Measurements from ENCODE around the gene SDR42E2.
"Not testable (repeated sequence)": the region's sequence is repeated elsewhere in the genome, so short reads cannot be mapped to it uniquely, and the experiment has no call there.

The SDR42E2 gene

DNA sequence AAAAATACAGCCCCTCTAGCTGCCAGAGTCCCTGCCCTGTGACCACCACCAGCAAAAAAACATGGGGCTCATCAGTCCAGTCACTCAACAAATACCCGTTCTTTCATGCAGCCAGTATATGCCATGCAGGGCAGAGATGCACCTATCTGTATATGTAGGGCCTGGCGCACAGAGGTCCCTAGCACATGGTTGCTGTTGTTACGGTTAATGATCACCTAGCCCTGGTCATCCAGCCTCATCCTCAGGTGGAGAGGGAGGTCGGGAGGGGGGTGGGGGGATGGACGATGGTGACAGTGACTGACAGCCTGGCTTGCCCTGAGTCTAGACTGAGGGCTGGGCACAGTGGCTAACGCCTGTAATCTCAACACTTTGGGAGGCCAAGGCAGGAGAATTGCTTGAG, 1.5 kb downstream of the SDR42E2 start:
- DNase-seq: no peak

DNA sequence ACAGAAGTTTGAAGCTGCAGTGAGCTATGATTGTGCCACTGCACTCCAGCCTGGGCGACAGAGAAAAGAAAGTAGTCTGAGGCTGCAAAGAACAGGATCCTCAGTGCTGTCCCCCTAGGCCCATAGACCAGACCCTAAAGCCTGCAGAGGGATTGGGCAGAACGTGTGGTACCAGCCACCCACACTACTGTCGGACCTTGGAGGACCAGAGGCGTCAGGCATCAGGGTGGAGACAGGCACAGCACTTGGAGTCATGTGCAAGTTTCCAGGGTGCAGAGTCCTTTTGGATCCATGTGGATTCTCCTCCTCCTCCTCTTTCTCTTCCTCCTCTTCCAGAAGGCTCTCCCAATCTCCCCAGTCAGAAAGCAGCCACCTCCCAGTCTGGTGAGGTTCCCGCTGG, 2.2 kb downstream of the SDR42E2 start:
- DNase-seq: no peak

- no peak for DNase-seq
These were observed 3.4 kb downstream of the SDR42E2 start for GRCh38 chr16:22165508-22166285.

- DNase-seq: no peak
These were observed 9.6 kb downstream of the SDR42E2 start for GRCh38 chr16:22171953-22172352.

DNA sequence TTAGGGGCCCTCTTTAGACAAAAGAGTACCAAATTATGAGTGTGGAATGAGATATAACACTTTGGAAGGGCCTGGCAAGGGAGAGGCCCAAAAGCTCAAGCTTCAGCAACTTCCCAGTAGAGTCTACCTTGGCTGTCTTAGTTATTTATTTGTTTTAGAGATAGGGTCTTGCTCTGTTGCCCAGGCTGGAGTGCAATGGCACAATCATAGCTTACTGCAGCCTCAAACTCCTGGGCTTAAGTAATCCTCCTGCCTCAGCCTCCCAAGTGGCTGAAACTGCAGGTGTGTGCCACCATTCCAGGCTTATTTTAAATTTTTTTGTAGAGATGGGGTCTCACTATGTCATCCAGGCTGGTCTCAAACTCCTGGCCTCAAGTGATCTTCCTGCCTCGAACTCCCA, 10.3 kb downstream of the SDR42E2 start:
- not testable (repeated sequence) for DNase-seq

DNA sequence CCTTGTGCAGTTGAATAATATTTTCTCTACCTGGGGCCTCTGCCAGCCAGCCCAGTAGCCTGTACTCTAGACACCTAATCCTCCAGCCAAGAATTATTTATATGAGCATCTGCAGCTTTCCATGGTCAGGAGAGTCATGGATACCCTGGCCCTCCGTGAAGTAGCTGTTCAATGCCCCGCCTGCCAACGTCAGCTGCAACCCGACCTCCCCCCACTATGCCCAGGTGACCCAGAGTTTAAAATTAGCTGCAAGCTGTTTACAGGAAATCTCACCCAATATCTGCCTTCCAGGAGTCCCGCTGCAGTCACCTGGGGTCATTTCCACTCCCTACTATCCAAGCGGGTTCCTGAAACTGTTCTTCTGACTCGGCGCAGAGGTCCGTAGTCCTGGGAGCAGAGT, 12.3 kb downstream of the SDR42E2 start:
- DNase-seq: no peak

DNA sequence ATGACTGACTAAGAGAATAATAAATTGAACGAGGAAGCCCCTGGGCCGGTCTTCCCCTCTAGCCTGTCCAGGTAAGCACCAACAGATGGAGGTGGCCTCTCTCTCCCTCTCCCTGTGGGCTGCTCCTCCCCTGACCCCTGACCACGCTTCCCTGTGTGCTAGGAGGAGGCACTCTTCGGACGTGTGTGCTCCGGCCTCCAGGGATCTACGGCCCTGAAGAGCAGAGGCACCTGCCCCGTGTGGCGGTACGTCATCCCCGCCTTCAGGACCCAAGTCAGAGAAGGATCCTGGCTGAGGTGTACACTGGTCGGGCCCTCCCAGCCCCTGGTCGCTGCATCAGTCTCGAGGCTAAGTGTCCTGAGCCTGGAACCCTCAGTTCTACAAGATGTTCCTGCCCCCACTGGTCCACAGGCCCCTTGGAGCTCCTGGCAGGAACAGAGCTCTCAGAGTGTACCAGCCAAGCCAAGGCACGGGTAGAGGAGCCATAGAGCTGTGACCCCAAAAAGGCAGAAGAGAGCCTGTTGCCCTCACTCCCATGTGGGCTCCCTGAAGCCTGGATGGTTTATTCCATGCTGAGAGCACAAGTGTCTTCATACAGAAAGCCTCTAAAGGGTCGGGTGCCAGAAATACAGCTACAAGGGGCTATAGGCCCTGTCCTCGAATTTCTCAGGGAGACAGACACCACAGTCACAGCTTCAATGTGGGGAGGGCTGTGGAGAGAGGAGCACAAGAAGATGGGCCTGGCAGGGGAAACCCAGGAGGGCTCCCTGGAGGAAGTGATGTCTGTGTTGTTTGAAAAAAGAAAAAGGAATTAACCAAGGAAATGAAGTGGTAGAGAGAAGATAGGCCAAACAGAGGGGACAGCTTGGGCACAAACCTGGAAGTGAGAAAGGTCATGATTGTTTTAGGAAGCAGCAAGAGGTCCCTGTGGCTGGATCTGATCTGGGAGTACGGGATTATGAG, 15.9 kb downstream of the SDR42E2 start:
- no peak for DNase-seq

- DNase-seq: no peak
These were observed 19.1 kb downstream of the SDR42E2 start for GRCh38 chr16:22181426-22181825.

- no peak for DNase-seq
These were observed 19.5 kb downstream of the SDR42E2 start for GRCh38 chr16:22181843-22182242.

DNA sequence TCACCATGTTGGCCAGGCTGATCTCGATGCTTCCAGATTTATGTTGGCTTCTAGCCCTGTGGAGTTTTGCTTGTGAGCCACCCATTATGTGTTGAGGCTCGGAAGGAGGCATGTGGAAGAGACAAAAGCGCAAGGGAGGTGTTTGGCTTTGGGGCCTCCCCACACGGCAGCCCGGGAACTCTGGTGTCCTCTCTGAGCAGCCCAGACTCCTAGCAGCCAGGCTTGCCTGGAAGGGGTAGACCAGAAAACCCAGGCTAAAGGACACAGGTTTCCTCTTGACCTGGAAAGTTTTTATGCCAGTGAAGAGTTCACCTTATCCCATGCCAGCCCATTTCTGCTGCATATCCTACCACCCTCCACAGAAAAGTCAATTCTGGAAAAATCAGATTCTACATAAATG, 21.0 kb downstream of the SDR42E2 start:
- no peak for DNase-seq

GRCh38 chr16:22183901-22184614, 21.8 kb downstream of the SDR42E2 start:
- DNase-seq: no peak

DNA sequence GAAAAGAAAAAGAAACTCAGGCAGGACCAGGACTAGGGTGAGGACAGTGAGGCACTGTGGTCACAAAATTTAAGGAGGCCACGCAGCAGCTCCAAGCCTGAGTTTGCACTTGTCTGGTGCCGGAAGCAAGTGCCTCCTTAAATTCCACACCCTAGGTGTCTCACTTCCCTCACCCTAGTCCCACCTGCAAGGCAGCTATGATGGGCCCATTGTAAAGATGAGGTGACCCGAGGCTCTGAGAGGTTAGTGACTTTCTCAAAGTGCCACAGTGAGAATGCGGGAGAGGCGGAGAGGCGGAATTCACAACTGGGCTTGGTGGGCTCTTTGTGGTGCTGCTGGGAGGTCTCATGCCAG, 22.3 kb downstream of the SDR42E2 start:
- DNase-seq: no peak

DNA sequence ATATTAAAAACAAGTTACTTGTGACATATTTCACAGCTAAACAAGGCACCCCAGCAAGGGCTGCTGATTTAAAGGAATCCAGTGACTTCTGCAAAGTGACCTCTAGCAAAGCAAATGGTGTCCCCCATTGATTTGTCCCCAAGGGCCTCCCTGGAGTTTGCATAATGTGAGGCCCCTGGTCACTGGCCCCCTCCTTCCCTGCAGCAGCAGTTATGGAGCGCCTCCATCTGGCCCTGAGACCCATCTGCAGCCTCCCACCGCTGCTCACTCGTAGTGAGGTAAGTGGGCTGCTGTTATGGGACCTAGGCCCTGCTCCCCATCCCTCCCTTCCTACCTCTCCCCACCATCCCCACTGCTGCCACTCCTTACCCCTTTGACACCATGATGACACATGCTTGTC, 24.2 kb downstream of the SDR42E2 start:
- DNase-seq: no peak

- DNase-seq: no peak
These were observed 25.9 kb downstream of the SDR42E2 start for GRCh38 chr16:22188267-22188594.

GRCh38 chr16:22188595-22189442, 26.5 kb downstream of the SDR42E2 start:
- DNase-seq: peak; percentile 56

DNA sequence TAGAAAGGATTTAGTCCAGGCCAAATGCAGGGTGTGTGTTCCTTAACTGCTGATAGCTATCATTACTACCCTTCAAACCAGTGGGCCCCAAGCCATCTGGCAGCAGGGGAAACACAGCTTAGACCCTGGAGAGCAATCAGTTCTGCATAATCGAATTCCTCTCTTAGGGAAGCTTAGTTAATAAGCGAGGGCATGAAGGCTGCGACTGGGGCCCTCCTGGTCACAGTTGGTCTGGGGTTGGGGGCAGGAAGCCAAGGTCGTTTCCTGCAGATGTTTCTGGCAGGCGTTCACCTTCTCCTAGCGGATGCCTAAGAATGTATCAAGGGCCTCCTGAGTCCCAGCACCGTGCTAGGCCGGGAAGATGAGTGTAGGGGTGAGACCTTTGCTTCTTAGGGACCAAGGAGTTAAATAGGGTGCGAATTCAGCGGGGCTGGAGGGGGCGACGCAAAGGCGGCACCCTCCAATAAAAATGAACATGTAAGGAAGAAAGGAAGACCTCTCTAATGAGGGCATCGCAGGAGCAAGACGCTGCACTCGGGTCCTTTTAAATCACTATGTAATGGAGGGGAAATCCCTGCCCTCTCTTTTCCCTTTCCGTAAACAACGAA, 27.3 kb downstream of the SDR42E2 start:
- DNase-seq: no peak

GRCh38 chr16:22190081-22190775, 27.9 kb downstream of the SDR42E2 start:
- DNase-seq: peak; percentile 97

DNA sequence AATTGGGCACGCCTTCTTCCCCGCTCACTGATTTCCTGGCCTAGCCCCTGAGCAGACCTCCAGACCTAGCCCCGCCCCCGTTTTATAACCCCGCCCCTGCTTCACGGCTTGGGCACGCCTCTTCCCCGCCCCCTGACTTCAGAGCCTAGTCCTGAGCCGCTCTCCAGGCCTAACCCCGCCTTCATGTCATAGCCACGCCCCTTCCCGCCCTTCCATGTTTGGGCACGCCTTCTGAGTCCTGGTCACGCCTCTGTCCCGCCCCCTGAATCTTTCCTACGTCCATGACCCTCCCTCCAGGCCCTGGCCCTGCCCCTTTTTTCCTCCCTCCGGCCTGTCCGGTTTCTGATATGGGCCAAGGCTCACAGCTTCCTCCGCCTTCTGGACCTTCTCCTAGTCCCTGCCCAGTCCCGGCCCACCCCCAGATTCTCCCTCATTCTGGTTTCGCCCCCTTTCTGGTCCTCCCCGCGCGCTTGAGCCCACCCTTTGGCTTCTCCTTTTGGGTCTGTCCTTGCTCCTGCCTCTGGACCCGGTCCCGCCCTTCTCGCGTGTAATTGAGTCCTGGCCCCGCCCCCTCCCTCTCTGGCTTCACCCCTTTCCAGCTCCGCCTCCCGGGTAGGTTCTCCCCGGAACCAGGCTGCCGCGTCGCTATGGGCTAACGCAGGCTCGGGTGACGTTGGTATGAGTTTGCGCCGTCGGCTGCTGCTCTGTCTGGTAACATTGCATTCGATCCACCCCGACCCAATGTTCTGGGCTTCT, 28.6 kb downstream of the SDR42E2 start:
- peak; percentile 98 for DNase-seq

- peak; percentile 33 for DNase-seq
These were observed 29.4 kb downstream of the SDR42E2 start for GRCh38 chr16:22191532-22192260.
